Cardiac atrium fibroblast (primary cell): Measurements from ENCODE around the gene SENP3. TPM values are rescaled to one million over a fixed set of nuclear protein-coding genes. Genes with fewer than 3 reads are reported as not detected.

ENCODE experiments used
- total RNA-seq: library from RNA; depleted of rRNA; stranded (reverse); fragments of >200 nt; gene quantifications from 2 replicates; pipeline ENCODE4 v1.2.3, GENCODE V29; 2015

The SENP3 gene
- total RNA-seq = 42.2 and 62.5 TPM in 2 replicates

GRCh38 chr17:7561589-7562207 is at the start of gene SENP3:
TSS of gene SENP3 (plus strand) at chr17:7561919. CDS start at chr17:7563077, 1,158 bp downstream.

GRCh38 chr17:7548585-7549400 is 12.9 kb upstream of the SENP3 start, which contains the start of gene TNFSF12:
TSS of gene TNFSF12 (plus strand) at chr17:7549058. CDS start at chr17:7549154, 96 bp downstream.

GRCh38 chr17:7558544-7559319 is 3.0 kb upstream of the SENP3 start, which contains the start of gene TNFSF13:
TSS of gene TNFSF13 (plus strand) at chr17:7558750. CDS start at chr17:7559040, 290 bp downstream.

GRCh38 chr17:7579001-7579833 is 17.5 kb downstream of the SENP3 start, which contains the start of gene CD68:
TSS of gene CD68 (plus strand) at chr17:7579638. CDS start at chr17:7579678, 40 bp downstream.

GRCh38 chr17:7583253-7584109 is 21.8 kb downstream of the SENP3 start, which contains the start of gene MPDU1:
TSS of gene MPDU1 (plus strand) at chr17:7583852. CDS start at chr17:7583863, 11 bp downstream.

GRCh38 chr17:7589891-7590691 is 28.4 kb downstream of the SENP3 start, which contains the start of gene SOX15:
TSS of gene SOX15 (minus strand) at chr17:7590094. CDS start at chr17:7589676, 418 bp downstream.

GRCh38 chr17:7614425-7615264 is 52.9 kb downstream of the SENP3 start, which contains the start of gene FXR2:
TSS of gene FXR2 (minus strand) at chr17:7614897. CDS start at chr17:7614532, 365 bp downstream.

Other genes with a start within 250 kb of the SENP3 start
- gene GPS2, start 246.6 kb upstream of the SENP3 start, total RNA-seq = 35.7 and 67.1 TPM in 2 replicates
- gene NEURL4, start 232.6 kb upstream of the SENP3 start, total RNA-seq = 10.8 and 15.7 TPM in 2 replicates
- gene ACAP1, start 225.4 kb upstream of the SENP3 start, total RNA-seq = not detected in 2 replicates
- 14.9 and 20.6 TPM in 2 replicates for gene KCTD11, start 209.8 kb upstream of the SENP3 start, total RNA-seq
- not detected in 2 replicates for gene TMEM95, start 206.8 kb upstream of the SENP3 start, total RNA-seq
- gene TNK1, start 180.8 kb upstream of the SENP3 start, total RNA-seq = under 0.01 and 0.18 TPM in 2 replicates
- 62.9 and 82.3 TPM in 2 replicates for gene PLSCR3, start 167.4 kb upstream of the SENP3 start, total RNA-seq
- 147 and 158 TPM in 2 replicates for gene TMEM256, start 157.8 kb upstream of the SENP3 start, total RNA-seq
- 7.8 and 12.5 TPM in 2 replicates for gene NLGN2, start 154.1 kb upstream of the SENP3 start, total RNA-seq
- gene SPEM1, start 141.6 kb upstream of the SENP3 start, total RNA-seq = not detected in 2 replicates
- gene SPEM2, start 136.3 kb upstream of the SENP3 start, total RNA-seq = not detected in 2 replicates
- not detected in 2 replicates for gene SPEM3, start 133.1 kb upstream of the SENP3 start, total RNA-seq
- gene TMEM102, start 126.5 kb upstream of the SENP3 start, total RNA-seq = 2.9 and 3.8 TPM in 2 replicates
- 1.8 and 3.4 TPM in 2 replicates for gene FGF11, start 122.4 kb upstream of the SENP3 start, total RNA-seq
- 6.9 and 8.3 TPM in 2 replicates for gene CHRNB1, start 116.9 kb upstream of the SENP3 start, total RNA-seq
- 20.4 and 27.2 TPM in 2 replicates for gene ZBTB4, start 82.3 kb upstream of the SENP3 start, total RNA-seq
- not detected in 2 replicates for gene SLC35G6, start 80.5 kb upstream of the SENP3 start, total RNA-seq
- 57.0 and 69.2 TPM in 2 replicates for gene POLR2A, start 77.6 kb upstream of the SENP3 start, total RNA-seq
- gene TNFSF12, start 12.9 kb upstream of the SENP3 start, total RNA-seq = 39.2 and 40.1 TPM in 2 replicates
- gene TNFSF13, start 3.2 kb upstream of the SENP3 start, total RNA-seq = 2.8 and 11.4 TPM in 2 replicates
- 19.3 and 30.1 TPM in 2 replicates for gene CD68, start 17.7 kb downstream of the SENP3 start, total RNA-seq
- gene MPDU1, start 21.9 kb downstream of the SENP3 start, total RNA-seq = 156 and 212 TPM in 2 replicates
- gene SOX15, start 28.2 kb downstream of the SENP3 start, total RNA-seq = not detected in 2 replicates
- 32.1 and 35.6 TPM in 2 replicates for gene FXR2, start 53.0 kb downstream of the SENP3 start, total RNA-seq
- gene SAT2, start 65.9 kb downstream of the SENP3 start, total RNA-seq = 36.8 and 47.5 TPM in 2 replicates
- gene SHBG, start 68.2 kb downstream of the SENP3 start, total RNA-seq = 1.6 TPM in 1 of 2 replicates, not detected in the other
- gene ATP1B2, start 89.0 kb downstream of the SENP3 start, total RNA-seq = 2.9 TPM in 1 of 2 replicates, not detected in the other
- 42.1 and 51.4 TPM in 2 replicates for gene TP53, start 125.6 kb downstream of the SENP3 start, total RNA-seq
- 4.7 and 7.9 TPM in 2 replicates for gene WRAP53, start 126.6 kb downstream of the SENP3 start, total RNA-seq
- 6.6 and 7.0 TPM in 2 replicates for gene EFNB3, start 143.3 kb downstream of the SENP3 start, total RNA-seq
- 2.3 and 6.3 TPM in 2 replicates for gene DNAH2, start 155.8 kb downstream of the SENP3 start, total RNA-seq